HG02973 (cell line): ENCODE measurements around the gene OPN1MW3.
"Not testable (repeated sequence)": the region's sequence is repeated elsewhere in the genome, so short reads cannot be mapped to it uniquely, and the experiment has no call there.

ENCODE experiments used
- ATAC-seq: cut with Tn5 transposase; IDR thresholded peaks from one replicate; pipeline ENCODE4 v1.9.1; 2021; ENCODE audit warnings: moderate library complexity; ENCODE audit not compliant: unreplicated experiment

OPN1MW3 gene

GRCh38 chrX:154257282-154257681 is at the start of gene OPN1MW3:
Gene OPN1MW3 (plus strand): TSS chrX:154257582. CDS start chrX:154257620, 38 bp downstream.
- not testable (repeated sequence) for ATAC-seq

- peak; percentile 78 for ATAC-seq
Measured at GRCh38 chrX:154209670-154210418, 47.5 kb upstream of the OPN1MW3 start.

- ATAC-seq: not testable (repeated sequence)
Measured at GRCh38 chrX:154211057-154211456, 46.3 kb upstream of the OPN1MW3 start.

GRCh38 chrX:154211499-154211898 is 45.9 kb upstream of the OPN1MW3 start:
- not testable (repeated sequence) for ATAC-seq

- not testable (repeated sequence) for ATAC-seq
Measured at GRCh38 chrX:154219456-154219855, 37.9 kb upstream of the OPN1MW3 start, which contains the start of gene OPN1MW2. Gene OPN1MW2 (plus strand): TSS chrX:154219756. CDS start chrX:154219816, 60 bp downstream.

- ATAC-seq: not testable (repeated sequence)
Measured at GRCh38 chrX:154225292-154225691, 32.1 kb upstream of the OPN1MW3 start.

- not testable (repeated sequence) for ATAC-seq
Measured at GRCh38 chrX:154226706-154227105, 30.7 kb upstream of the OPN1MW3 start.

- not testable (repeated sequence) for ATAC-seq
Measured at GRCh38 chrX:154231443-154231842, 25.9 kb upstream of the OPN1MW3 start.

- not testable (repeated sequence) for ATAC-seq
Measured at GRCh38 chrX:154233620-154234019, 23.8 kb upstream of the OPN1MW3 start.

- not testable (repeated sequence) for ATAC-seq
Measured at GRCh38 chrX:154238939-154239559, 18.3 kb upstream of the OPN1MW3 start.

- not testable (repeated sequence) for ATAC-seq
Measured at GRCh38 chrX:154239982-154240503, 17.3 kb upstream of the OPN1MW3 start.

- ATAC-seq: not testable (repeated sequence)
Measured at GRCh38 chrX:154247377-154248045, 9.9 kb upstream of the OPN1MW3 start.

- ATAC-seq: not testable (repeated sequence)
Measured at GRCh38 chrX:154248076-154248475, 9.3 kb upstream of the OPN1MW3 start.

GRCh38 chrX:154258711-154259110 is 1.3 kb downstream of the OPN1MW3 start:
- ATAC-seq: not testable (repeated sequence)

GRCh38 chrX:154263072-154263471 is 5.7 kb downstream of the OPN1MW3 start:
- ATAC-seq: not testable (repeated sequence)

- not testable (repeated sequence) for ATAC-seq
Measured at GRCh38 chrX:154269245-154269644, 11.9 kb downstream of the OPN1MW3 start.

GRCh38 chrX:154284489-154285338 is 27.3 kb downstream of the OPN1MW3 start:
- ATAC-seq: peak; percentile 69

- ATAC-seq: not testable (repeated sequence)
Measured at GRCh38 chrX:154286406-154286805, 29.0 kb downstream of the OPN1MW3 start.

GRCh38 chrX:154294791-154295574 is 37.6 kb downstream of the OPN1MW3 start, which contains the start of gene TEX28:
Gene TEX28 (minus strand): TSS chrX:154295124. CDS start chrX:154292117, 3,007 bp downstream.
- no peak for ATAC-seq
